Measurements from ENCODE around the gene NSG2.

NSG2 gene

DNA sequence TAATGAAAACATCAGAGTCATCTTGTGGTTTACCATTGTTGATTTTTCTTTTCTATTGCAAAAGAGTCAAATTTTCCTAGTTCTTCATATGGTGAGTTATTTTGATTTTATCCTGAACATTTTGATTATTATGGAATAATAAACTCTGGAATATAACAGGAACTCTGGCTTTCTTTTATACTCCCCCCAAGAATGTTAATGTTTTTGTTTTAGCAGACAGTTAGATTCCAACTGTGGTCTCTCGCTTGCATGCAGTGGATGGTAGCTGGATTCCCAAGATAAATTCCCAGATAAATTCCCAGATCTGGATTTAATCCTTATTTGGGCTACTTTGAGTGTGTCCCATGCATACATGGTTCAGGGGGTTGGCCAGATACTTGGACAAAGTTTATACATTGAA is 109.8 kb downstream of the NSG2 start:
- no peak for DNase-seq

DNA sequence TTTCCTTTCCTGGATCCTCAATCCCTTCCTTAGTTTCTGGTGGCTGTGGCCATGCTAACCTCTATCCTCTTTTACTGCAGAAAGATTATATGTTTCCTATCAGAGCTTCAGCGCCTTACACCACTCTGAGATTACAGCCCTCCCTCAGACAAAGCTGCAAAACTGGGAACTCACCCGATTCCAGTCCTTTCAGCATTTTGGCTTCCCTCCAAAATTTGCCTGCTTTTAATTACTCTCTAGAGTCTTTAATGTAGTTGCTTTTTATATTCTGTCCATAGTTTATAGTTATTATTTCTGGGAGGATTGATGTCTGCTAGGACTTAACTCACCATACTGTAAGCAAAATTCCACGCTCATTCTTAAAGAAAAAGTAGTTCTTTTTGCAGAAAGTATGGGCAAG is 110.2 kb downstream of the NSG2 start:
- DNase-seq = no peak

DNA sequence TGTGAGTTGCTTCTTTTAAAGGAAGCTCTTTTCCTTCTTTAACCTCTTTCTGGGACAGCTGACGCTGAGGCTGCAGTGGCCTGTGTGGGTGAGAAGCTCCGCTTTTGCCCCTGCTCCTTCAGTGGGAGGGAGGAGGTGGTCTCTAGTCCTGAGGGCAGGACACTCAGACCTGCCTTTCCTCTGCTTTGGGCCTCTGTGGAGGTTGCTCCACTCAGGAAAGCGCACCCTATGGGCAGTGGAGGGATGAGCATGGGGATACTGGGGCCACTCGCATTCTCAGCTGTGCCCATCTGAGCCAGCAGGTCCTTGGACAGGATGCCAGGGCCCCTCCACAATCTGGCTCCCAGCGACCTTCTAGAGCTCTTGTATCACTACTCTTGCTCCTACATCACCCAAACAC is 111.5 kb downstream of the NSG2 start:
- DNase-seq = no peak

Data from effector CD8-positive, alpha-beta T cell (primary cell).